ENCODE results near the gene STK32B.

Gene STK32B

DNA sequence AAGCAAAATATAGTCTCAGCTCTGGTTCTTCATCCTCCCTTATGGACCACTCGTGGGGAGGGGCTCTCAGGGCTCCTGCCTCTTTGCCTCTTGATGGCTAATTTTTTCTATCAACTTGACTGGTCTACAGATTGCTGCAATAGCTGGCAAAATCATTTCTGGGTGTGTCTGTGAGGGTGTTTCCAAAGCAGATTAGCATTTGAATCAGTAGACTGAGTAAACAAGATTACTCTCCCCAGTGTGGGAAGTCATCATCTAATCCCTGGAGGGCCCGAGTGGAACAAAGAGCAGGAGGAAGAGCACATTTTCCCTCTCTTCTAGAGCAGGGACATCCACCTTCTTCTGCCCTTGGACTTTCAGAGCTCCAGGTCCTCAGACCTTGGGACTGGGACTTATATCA is 153.5 kb downstream of the STK32B start:
- DNase-seq: peak; percentile 54
- Histone ChIP-seq H3K27me3 (ENCODE audit: insufficient read depth, low read depth, severe bottlenecking) (no peaks in the 10 kb centered on the region), H3K27ac (peak overlapping the region; percentile 65), H3K4me3 (ENCODE audit: low read depth, low read length) (no peak overlapping the region), H3K9me3 (ENCODE audit: severe bottlenecking) (no peaks in the 10 kb centered on the region), H3K36me3 (no peaks in the 10 kb centered on the region)
- TF ChIP-seq, protein P1, sequence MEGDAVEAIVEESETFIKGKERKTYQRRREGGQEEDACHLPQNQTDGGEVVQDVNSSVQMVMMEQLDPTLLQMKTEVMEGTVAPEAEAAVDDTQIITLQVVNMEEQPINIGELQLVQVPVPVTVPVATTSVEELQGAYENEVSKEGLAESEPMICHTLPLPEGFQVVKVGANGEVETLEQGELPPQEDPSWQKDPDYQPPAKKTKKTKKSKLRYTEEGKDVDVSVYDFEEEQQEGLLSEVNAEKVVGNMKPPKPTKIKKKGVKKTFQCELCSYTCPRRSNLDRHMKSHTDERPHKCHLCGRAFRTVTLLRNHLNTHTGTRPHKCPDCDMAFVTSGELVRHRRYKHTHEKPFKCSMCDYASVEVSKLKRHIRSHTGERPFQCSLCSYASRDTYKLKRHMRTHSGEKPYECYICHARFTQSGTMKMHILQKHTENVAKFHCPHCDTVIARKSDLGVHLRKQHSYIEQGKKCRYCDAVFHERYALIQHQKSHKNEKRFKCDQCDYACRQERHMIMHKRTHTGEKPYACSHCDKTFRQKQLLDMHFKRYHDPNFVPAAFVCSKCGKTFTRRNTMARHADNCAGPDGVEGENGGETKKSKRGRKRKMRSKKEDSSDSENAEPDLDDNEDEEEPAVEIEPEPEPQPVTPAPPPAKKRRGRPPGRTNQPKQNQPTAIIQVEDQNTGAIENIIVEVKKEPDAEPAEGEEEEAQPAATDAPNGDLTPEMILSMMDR (IDR thresholded peaks at IDR 0.05; ENCODE audit: low read depth, low read length): no peak

DNA sequence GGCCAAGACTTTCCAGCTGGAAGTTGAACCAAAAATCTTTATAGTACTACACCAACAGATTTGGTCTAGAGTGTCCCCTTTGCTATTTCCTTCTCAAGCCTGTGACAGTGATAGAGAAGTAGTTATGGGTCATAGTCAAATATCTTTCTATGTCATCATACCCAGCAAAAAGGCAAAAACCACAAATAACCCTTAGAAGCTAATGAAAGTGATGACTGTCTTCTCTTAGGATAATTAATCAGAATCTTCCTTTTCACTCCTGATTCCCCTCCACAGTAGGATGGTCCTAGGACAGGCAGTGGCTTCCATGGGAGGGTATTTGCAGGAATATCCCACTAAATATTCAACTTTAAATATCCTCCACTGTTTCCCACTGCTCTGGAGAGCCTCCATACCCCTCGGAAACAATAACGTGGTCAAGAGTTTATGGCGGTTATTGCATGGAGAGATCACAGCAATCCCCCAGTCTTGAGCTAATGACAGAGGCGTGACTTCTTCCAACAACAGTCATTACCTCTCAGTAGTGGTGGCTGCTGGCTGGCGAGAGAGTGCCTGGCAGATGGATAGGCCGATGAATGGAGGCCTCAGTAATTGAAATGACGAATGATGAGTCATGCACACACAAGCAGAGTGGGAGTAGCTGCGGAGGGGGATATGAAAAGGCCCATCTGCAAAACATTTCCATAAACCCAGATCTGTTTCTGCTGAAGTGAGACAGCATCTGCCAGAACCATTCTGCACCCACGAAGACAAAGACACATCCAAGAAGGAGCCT is 154.9 kb downstream of the STK32B start:
- no peak overlapping the region for H3K4me3 ChIP-seq (ENCODE audit: low read depth, low read length)
- H3K36me3 ChIP-seq: no peaks in the 10 kb centered on the region
- H3K9me3 ChIP-seq (ENCODE audit: severe bottlenecking): no peaks in the 10 kb centered on the region
- H3K27ac ChIP-seq: no peak overlapping the region
- TF ChIP-seq, protein P1 (IDR thresholded peaks at IDR 0.05; ENCODE audit: low read depth, low read length): no peak
- no peak for DNase-seq
- H3K27me3 ChIP-seq (ENCODE audit: insufficient read depth, low read depth, severe bottlenecking): no peaks in the 10 kb centered on the region

DNA sequence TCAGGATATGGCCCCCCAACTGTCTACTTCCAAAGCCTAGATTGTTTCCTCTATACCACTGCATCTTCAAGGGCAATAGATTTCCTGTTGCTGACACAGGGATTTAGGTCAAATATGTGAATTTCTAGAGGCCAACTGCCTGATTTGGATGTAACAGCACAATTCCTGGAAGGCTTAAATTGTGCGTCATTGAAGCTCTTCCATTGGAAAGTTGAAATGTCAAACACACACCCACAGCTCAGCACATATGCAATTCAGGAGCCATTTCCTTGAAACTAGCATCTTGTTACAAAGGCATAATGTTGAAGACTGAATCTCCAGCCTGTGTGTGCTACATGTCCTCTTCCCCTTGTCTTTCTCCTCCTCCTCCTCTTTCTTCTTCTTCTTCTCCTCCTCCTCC is 158.6 kb downstream of the STK32B start:
- DNase-seq: no peak
- no peak overlapping the region for H3K4me3 ChIP-seq (ENCODE audit: low read depth, low read length)
- TF ChIP-seq, protein P1 (IDR thresholded peaks at IDR 0.05; ENCODE audit: low read depth, low read length): no peak

DNA sequence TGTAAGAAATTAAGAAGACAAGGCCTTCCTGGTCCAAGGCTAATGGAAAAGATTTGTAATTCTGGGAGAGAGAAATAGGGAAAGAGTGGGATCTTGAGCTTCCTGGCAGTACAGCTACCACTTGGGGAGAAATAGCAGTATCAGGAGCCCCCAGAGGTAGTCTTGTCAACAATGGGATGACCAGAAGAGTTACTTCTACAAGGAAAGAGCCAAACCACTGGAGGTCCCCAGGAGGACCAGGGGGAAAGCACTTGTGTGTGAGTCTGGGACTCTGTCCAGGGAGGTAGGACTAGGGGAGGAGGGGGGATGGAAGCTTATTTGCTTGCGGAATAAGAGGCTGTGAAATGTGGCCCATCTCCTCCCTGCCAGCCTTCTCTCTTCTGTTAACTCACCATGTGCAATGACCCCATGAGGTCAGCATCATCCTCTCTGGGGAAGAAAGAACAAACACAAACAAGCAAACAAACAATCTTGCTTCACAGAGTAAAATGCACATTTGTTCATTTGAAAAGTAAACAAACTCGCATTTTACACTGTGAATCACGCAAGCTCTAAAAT is 160.1 kb downstream of the STK32B start:
- Histone ChIP-seq H3K9me3 (ENCODE audit: severe bottlenecking) (no peaks in the 10 kb centered on the region), H3K27me3 (ENCODE audit: insufficient read depth, low read depth, severe bottlenecking) (no peaks in the 10 kb centered on the region), H3K27ac (no peak overlapping the region), H3K36me3 (no peaks in the 10 kb centered on the region), H3K4me3 (ENCODE audit: low read depth, low read length) (no peak overlapping the region)
- TF ChIP-seq, protein P1 (IDR thresholded peaks at IDR 0.05; ENCODE audit: low read depth, low read length): no peak
- no peak for DNase-seq

More for the DNA sequence above, 158.6 kb downstream of the STK32B start:
- H3K27ac ChIP-seq: no peak overlapping the region
- H3K27me3 ChIP-seq (ENCODE audit: insufficient read depth, low read depth, severe bottlenecking): no peaks in the 10 kb centered on the region
- no peaks in the 10 kb centered on the region for H3K36me3 ChIP-seq
- H3K9me3 ChIP-seq (ENCODE audit: severe bottlenecking): no peaks in the 10 kb centered on the region

DNA sequence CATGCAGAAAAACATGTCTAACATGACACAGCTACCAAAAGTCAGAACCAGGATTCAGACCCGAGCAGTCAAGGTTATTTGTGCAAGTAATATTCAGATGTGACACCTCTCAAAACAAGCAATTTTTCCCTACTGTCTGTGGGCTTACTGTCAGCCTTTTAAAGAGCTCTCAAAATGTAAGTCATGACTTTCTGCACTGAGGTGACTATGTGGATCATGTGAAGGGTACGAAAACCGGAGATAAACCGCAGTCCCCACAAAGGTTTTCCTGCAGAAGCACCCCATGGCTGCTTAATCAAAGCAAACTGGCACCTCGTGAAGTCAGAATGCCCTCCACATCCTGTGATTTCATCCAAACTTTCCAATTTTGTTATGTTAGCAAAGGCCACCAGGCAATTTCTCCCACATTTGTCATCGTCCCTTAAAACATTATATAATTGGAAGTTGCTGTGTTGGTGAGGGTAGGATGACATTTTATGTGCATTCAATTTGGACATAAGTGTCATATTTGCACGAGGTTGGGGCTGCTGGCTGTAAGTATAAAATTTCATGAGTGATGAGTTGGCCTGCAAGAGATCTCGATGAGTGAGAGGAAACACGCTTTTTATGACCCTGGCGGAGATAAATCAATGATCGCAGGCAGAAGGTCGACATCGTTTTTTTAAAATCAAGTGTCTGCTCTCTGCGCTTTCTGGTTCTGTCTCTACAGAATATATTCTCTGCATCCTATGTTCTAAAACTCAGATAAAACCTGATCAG is 161.2 kb downstream of the STK32B start:
- no peak overlapping the region for H3K27ac ChIP-seq
- TF ChIP-seq, protein P1 (IDR thresholded peaks at IDR 0.05; ENCODE audit: low read depth, low read length): no peak
- H3K36me3 ChIP-seq: no peaks in the 10 kb centered on the region
- H3K9me3 ChIP-seq (ENCODE audit: severe bottlenecking): no peaks in the 10 kb centered on the region
- no peaks in the 10 kb centered on the region for H3K27me3 ChIP-seq (ENCODE audit: insufficient read depth, low read depth, severe bottlenecking)
- no peak for DNase-seq
- H3K4me3 ChIP-seq (ENCODE audit: low read depth, low read length): no peak overlapping the region
